Lower leg skin (tissue), 3 donors: ENCODE data around the gene CCL1.

Experiments used
- CTCF ChIP-seq, 3 donors: fragments of 450-650 bp; IDR thresholded peaks; one replicate each; pipeline ENCODE4 v1.5.1; 2016; ENCODE audit warnings: antibody characterized with exemption in 3 of 3, mild to moderate bottlenecking in 3 of 3, moderate library complexity in 2 of 3
- POLR2A ChIP-seq, 2 donors: fragments of 450-650 bp; IDR thresholded peaks; one replicate each; pipeline ENCODE4 v1.6.1; 2016 to 2017; ENCODE audit warnings: antibody characterized with exemption in 2 of 2, mild to moderate bottlenecking in 1 of 2, moderate library complexity in 1 of 2

- no peak for TF ChIP-seq CTCF (IDR thresholded peaks at IDR 0.05)
- TF ChIP-seq POLR2A (IDR thresholded peaks at IDR 0.05) = no peak
Observed at GRCh38 chr17:34319039-34319483, 44.0 kb downstream of the CCL1 start, which contains the start of gene CCL8.
